NCI-H69 (cell line): Measurements from ENCODE around the gene BRCA1.
A peak's percentile ranks its signal among the peaks of the same experiment; 100 is the strongest.
"Not testable (repeated sequence)": the region's sequence is repeated elsewhere in the genome, so short reads cannot be mapped to it uniquely, and the experiment has no call there.

Experiments
- DNase-seq: peaks from one replicate; lab custom pipeline; 2025; lab: John Stamatoyannopoulos, UW

The BRCA1 gene

DNA sequence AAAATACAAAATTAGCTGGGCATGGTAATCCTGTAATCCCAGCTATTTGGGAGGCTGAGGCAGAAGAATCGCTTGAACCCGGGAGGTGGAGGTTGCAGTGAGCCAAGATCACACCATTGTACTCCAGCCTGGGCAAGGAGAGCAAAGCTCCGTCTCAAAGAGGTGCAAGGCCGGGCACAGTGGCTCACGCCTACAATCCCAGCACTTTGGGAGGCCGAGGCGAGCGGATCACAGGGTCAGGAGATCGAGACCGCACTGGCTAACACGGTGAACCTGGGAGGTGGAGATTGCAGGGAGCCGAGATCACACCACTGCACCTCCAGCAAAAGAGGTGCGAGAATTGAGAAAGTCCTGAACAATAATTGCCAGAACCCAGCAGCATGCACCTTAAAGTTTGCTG, 124.3 kb downstream of the BRCA1 start:
- not testable (repeated sequence) for DNase-seq

DNA sequence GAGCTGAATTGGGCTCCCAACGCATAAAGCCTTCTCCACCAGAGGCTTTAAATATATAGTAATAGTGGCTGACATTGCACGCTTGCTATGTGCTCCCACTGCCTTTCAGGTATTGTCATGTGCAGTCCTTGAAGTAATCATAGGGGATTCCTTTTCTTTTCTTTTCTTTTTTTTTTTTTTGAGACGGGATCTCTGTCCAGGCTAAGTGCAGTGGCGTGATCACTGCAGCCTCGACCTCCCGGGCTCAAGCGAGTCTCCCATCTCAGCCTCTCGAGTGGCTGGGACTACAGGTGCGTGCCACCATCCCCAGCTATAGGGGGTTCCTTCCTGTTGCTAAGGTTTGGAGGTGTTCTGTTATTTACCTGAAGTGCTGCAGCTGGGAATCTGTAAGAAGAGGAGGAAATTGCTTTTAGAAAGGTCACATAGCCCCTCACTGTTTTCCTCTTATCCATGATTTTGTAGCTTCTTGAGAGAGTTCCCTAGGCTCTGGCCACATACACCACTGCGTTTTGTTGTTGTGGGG, 126.1 kb downstream of the BRCA1 start:
- DNase-seq = no peak

DNA sequence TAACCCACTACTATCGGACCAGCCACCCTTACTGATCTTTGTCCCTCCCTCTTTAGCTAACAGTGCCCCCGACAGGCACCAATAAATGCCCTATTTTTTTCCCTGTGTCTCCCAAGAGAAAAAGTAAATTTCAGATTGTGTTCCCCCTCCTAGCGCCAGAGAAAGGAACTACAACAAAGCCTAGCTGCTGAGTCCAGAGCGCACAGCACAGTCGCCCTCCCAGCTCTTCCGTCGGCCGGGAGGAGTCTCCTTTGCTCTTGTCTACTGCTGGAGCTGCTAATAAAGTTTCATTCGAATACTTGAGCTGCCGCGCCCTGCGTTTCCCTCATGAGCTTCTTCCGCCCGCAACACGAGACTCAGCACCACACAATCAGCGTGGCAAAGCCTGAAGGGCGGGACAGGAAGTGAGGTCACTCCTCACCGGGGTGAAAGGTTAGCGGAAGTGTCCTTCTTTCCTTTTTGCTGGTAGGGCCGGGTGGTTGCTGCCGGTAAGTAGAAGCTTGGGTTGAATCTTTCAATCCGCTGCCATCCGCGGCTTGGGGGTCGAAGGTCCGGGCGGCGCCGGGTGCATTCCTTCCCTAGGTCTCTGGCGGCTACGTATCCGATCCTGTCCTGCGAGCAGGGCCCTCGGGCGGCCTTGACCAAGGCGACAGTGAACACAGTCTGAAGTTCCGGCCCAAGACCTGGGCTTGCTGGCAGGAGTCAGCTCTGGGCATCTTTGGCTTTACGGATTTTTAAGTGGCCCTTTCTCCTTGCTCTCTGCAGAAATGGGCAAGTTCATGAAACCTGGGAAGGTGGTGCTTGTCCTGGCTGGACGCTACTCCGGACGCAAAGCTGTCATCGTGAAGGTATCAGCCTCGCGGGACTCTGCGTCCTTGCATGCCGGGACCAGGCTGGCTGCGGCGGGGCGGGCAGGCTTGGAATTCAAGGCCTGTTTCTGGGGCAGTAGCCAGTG, 126.9 kb downstream of the BRCA1 start, which contains the start of gene RPL27:
Gene RPL27, plus strand, starts transcription at position 436 of the 955 bp plus-strand sequence. Its CDS starts 332 bp downstream, at position 768.
- peak; percentile 100 for DNase-seq

DNA sequence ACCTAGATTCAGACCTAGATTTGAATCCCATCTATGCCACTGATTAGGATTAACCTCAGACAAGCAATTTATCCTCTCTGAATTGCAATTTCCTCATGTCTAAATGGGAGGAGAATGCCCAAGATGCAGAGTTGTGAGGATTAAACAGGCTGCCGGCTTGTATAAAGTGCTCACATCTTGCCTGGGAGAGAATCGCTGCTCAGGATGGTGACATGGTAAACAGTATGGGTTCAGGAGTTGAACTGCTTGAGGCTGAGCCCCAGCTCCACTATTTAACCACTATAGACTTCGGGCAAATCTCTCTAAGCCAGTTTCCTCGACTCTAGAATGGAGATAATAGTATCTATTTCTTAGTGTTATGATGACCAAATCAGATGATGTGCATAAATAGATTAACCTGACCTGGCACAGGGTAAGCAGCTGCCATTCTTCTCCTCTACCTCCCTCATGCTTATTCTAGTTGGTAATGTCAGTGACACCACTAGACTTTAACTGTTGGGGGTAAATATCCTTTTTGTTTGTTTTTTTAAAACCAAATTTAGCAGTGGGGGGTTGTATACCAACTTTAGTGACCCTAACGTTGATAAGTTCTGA, 127.7 kb downstream of the BRCA1 start:
- peak; percentile 59 for DNase-seq
